Parathyroid adenoma (tissue), 2 donors: ENCODE results near the gene SLC25A13.

Experiments
- H2AFZ ChIP-seq: fragments of 300-600 bp; sonication (generic); one replicate; pipeline ENCODE4 v1.7.0; 2017; ENCODE audit warnings: antibody characterized with exemption, mild to moderate bottlenecking
- H3K27ac ChIP-seq: fragments of 300-600 bp; sonication (generic); one replicate; pipeline ENCODE4 v1.7.0; 2017
- H3K27me3 ChIP-seq: fragments of 300-600 bp; sonication (generic); one replicate; pipeline ENCODE4 v1.7.0; 2017; ENCODE audit warnings: low read length; ENCODE audit not compliant: control insufficient read depth, insufficient read depth
- H3K36me3 ChIP-seq: fragments of 300-600 bp; sonication (generic); one replicate; pipeline ENCODE4 v1.7.0; 2017; ENCODE audit warnings: low read length; ENCODE audit not compliant: control insufficient read depth, insufficient read depth
- H3K4me1 ChIP-seq: fragments of 300-600 bp; sonication (generic); one replicate; pipeline ENCODE4 v1.7.0; 2017; ENCODE audit warnings: control low read depth
- H3K4me2 ChIP-seq: fragments of 300-600 bp; sonication (generic); one replicate; pipeline ENCODE4 v1.7.0; 2017; ENCODE audit warnings: low read length
- H3K4me3 ChIP-seq: fragments of 300-600 bp; sonication (generic); one replicate; pipeline ENCODE4 v1.7.0; 2017; ENCODE audit warnings: low read depth, low read length
- H3K79me2 ChIP-seq: fragments of 300-600 bp; sonication (generic); one replicate; pipeline ENCODE4 v1.7.0; 2017; ENCODE audit warnings: control low read depth
- H3K9ac ChIP-seq: fragments of 300-600 bp; sonication (generic); one replicate; pipeline ENCODE4 v1.7.0; 2017; ENCODE audit warnings: mild to moderate bottlenecking
- H3K9me3 ChIP-seq: fragments of 300-600 bp; sonication (generic); one replicate; pipeline ENCODE4 v1.7.0; 2017; ENCODE audit warnings: low read length; ENCODE audit not compliant: control insufficient read depth
- CTCF ChIP-seq: fragments of 300-600 bp; sonication (generic); IDR thresholded peaks from one replicate; pipeline ENCODE4 v1.7.0; 2017; ENCODE audit warnings: antibody characterized with exemption, mild to moderate bottlenecking
- donor health status: primary hyperparathyroidism.

The SLC25A13 gene

GRCh38 chr7:96120445-96121225, 201.3 kb downstream of the SLC25A13 start:
- Histone ChIP-seq H3K9me3 (no peaks in the 10 kb centered on the region), H2AFZ (no peak overlapping the region), H3K36me3 (no peaks in the 10 kb centered on the region), H3K4me2 (no peak overlapping the region), H3K9ac (no peak overlapping the region), H3K27me3 (no peaks in the 10 kb centered on the region), H3K4me3 (no peak overlapping the region), H3K79me2 (no peaks in the 10 kb centered on the region), H3K4me1 (no peaks in the 10 kb centered on the region), H3K27ac (no peak overlapping the region)
- no peak for TF ChIP-seq CTCF

GRCh38 chr7:96118449-96119001, 203.4 kb downstream of the SLC25A13 start:
- no peak overlapping the region for H3K4me3 ChIP-seq
- no peaks in the 10 kb centered on the region for H3K9me3 ChIP-seq
- no peaks in the 10 kb centered on the region for H3K79me2 ChIP-seq
- no peaks in the 10 kb centered on the region for H3K4me1 ChIP-seq
- no peaks in the 10 kb centered on the region for H3K27me3 ChIP-seq
- no peak overlapping the region for H3K27ac ChIP-seq
- H3K9ac ChIP-seq = no peak overlapping the region
- TF ChIP-seq CTCF = no peak
- H3K4me2 ChIP-seq = no peak overlapping the region
- H3K36me3 ChIP-seq = no peaks in the 10 kb centered on the region
- H2AFZ ChIP-seq = no peak overlapping the region

DNA sequence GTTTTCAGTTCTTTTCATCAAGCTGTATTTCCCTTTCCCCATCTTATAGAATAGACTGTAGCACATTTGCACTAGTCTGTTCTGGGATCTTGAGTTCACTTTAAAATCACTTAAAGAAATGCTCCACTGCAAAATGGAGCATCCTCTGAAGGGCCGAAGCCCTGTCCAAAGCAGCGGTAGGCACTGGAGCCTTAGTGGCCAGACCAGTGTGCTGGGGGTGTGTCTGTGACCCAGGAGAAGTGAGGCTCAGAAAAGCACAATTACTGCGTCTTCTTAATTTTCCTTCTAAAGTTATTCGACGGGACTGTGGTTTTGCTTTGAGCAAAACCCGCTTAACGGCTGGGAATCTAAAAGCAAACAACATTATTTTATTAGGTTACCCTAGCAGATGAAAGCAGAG, 205.7 kb downstream of the SLC25A13 start:
- H3K79me2 ChIP-seq = no peaks in the 10 kb centered on the region
- H3K4me2 ChIP-seq = no peak overlapping the region

DNA sequence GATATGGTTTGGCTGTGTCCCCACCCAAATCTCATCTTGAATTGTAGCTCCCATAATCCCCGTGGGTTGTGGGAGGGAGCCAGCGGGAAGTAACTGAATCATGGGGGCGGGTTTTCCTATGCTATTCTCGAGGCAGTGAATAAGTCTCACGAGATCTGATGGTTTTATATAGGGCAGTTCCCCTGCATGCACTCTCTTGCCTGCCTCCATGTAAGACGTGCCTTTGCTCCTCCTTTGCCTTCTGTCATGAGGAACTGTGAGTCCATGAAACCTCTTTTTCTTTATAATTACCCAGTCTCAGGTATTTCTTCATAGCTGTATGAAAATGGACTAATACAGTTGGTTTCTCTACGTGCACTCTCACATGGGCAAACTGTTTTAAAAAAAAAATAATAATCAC, 207.7 kb downstream of the SLC25A13 start:
- Histone ChIP-seq H3K4me3 (no peak overlapping the region), H2AFZ (no peak overlapping the region), H3K4me1 (no peaks in the 10 kb centered on the region), H3K36me3 (no peaks in the 10 kb centered on the region), H3K27me3 (no peaks in the 10 kb centered on the region), H3K27ac (no peak overlapping the region), H3K9me3 (no peaks in the 10 kb centered on the region), H3K79me2 (no peaks in the 10 kb centered on the region), H3K4me2 (no peak overlapping the region), H3K9ac (no peak overlapping the region)
- no peak for TF ChIP-seq CTCF

More for the DNA sequence above, 205.7 kb downstream of the SLC25A13 start:
- H3K4me1 ChIP-seq = no peaks in the 10 kb centered on the region
- TF ChIP-seq CTCF = no peak
- no peaks in the 10 kb centered on the region for H3K36me3 ChIP-seq
- H3K9me3 ChIP-seq = no peaks in the 10 kb centered on the region
- no peak overlapping the region for H3K9ac ChIP-seq
- H2AFZ ChIP-seq = no peak overlapping the region
- H3K27me3 ChIP-seq = no peaks in the 10 kb centered on the region
- no peak overlapping the region for H3K27ac ChIP-seq
- no peak overlapping the region for H3K4me3 ChIP-seq

DNA sequence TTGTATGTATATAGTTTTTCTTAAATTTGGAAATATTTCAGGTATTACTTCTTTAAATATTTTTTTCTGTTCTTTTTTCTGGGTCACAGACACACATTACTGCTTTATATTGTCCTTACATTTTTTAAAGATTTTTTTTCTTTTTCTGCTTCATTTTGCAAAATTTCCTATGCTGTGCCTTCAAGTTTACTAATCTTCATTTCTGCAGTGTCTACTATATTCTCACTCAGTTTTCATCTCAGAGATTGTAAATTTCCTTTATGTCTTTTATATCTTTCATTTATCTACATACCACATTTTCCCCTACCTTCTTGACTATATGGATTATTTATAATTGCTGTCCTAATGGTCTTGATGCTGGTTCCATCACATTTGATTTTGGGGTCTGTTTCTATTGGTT, 210.5 kb downstream of the SLC25A13 start:
- Histone ChIP-seq H3K27me3 (no peaks in the 10 kb centered on the region), H3K9ac (no peak overlapping the region), H3K4me1 (no peaks in the 10 kb centered on the region), H3K9me3 (no peaks in the 10 kb centered on the region), H3K4me2 (no peak overlapping the region), H3K4me3 (no peak overlapping the region), H3K27ac (no peak overlapping the region), H3K79me2 (no peaks in the 10 kb centered on the region), H3K36me3 (no peaks in the 10 kb centered on the region), H2AFZ (no peak overlapping the region)
- no peak for TF ChIP-seq CTCF
